HEK293 (cell line): Measurements from ENCODE around the gene SLC3A2.
A peak's percentile ranks its signal among the peaks of the same experiment; 100 is the strongest.

Experiments
- CTCF ChIA-PET: fragments of 350-600 bp; formaldehyde crosslinking; extraction: SDS; loops from one replicate; lab custom pipeline; 2021; ENCODE audit warnings: antibody characterized with exemption; lab: Yijun Ruan, JAX
- POLR2A ChIA-PET: fragments of 300-600 bp; formaldehyde crosslinking; extraction: SDS; loops from one replicate; lab custom pipeline; 2020; ENCODE audit warnings: antibody characterized with exemption, inconsistent platforms; lab: Yijun Ruan, JAX
- H3K27ac ChIP-seq: fragments of 200-500 bp; sonication (Bioruptor generic); 2 replicates; pipeline ENCODE4 v1.5.1; 2014; ENCODE audit warnings: low read depth, low read length, control low read depth, inconsistent platforms; ENCODE audit errors: extremely low read depth
- H3K36me3 ChIP-seq, 2 experiments: fragments of 200-500 bp in 1 of 2; sonication (Bioruptor generic) in 1 of 2; 1 replicate in 1 of 2; 2 replicates in 1 of 2; pipeline ENCODE4 v1.5.1; 2014 to 2017; ENCODE audit warnings: inconsistent platforms in 2 of 2, low read length in 2 of 2; ENCODE audit not compliant: control insufficient read depth in 2 of 2, insufficient read depth in 1 of 2
- H3K4me1 ChIP-seq: fragments of 200-500 bp; sonication (Bioruptor generic); 2 replicates; pipeline ENCODE4 v1.5.1; 2014; ENCODE audit warnings: mild to moderate bottlenecking, low read length, inconsistent platforms; ENCODE audit not compliant: control insufficient read depth, insufficient read depth
- H3K4me3 ChIP-seq: 2 replicates; pipeline ENCODE4 v1.5.1; 2011; ENCODE audit warnings: low read depth, mild to moderate bottlenecking, control low read depth, low read length, moderate library complexity
- H3K9me3 ChIP-seq: fragments of 200-500 bp; sonication (Bioruptor generic); 2 replicates; pipeline ENCODE4 v1.5.1; 2014; ENCODE audit warnings: low read depth, low read length, inconsistent platforms; ENCODE audit not compliant: control insufficient read depth, insufficient read depth
- IKZF3 ChIP-seq: fragments of 450-650 bp; IDR thresholded peaks from 2 replicates; pipeline ENCODE4 v1.5.0; 2018; ENCODE audit warnings: missing biosample characterization, mild to moderate bottlenecking, missing genetic modification characterization, moderate library complexity
- KLF16 ChIP-seq: fragments of 450-650 bp; formaldehyde crosslinking; IDR thresholded peaks from 2 replicates; pipeline ENCODE4 v1.5.1; 2017; ENCODE audit warnings: missing biosample characterization, missing genetic modification characterization
- ZFP41 ChIP-seq: fragments of 450-650 bp; formaldehyde crosslinking; IDR thresholded peaks from 2 replicates; pipeline ENCODE4 v1.5.1; 2016; ENCODE audit warnings: missing biosample characterization, missing genetic modification characterization, borderline replicate concordance
- ZNF341 ChIP-seq: fragments of 450-650 bp; formaldehyde crosslinking; IDR thresholded peaks from 2 replicates; pipeline ENCODE4; 2016; ENCODE audit warnings: low read depth, missing biosample characterization, missing genetic modification characterization
- ZNF394 ChIP-seq: fragments of 450-650 bp; formaldehyde crosslinking; IDR thresholded peaks from 2 replicates; pipeline ENCODE4 v1.5.1; 2016; ENCODE audit warnings: missing biosample characterization, missing genetic modification characterization, mild to moderate bottlenecking, moderate library complexity, borderline replicate concordance
- ZNF473 ChIP-seq: fragments of 450-650 bp; formaldehyde crosslinking; IDR thresholded peaks from 2 replicates; pipeline ENCODE4 v1.5.1; 2017; ENCODE audit warnings: missing biosample characterization, missing genetic modification characterization
- ZNF510 ChIP-seq: fragments of 450-650 bp; formaldehyde crosslinking; IDR thresholded peaks from 2 replicates; pipeline ENCODE4 v1.5.1; 2018; ENCODE audit warnings: mild to moderate bottlenecking, missing genetic modification characterization, missing biosample characterization; ENCODE audit not compliant: insufficient replicate concordance
- ZNF529 ChIP-seq: fragments of 450-650 bp; formaldehyde crosslinking; IDR thresholded peaks from 2 replicates; pipeline ENCODE4 v1.5.1; 2017; ENCODE audit warnings: missing genetic modification characterization, missing biosample characterization; ENCODE audit not compliant: insufficient replicate concordance
- ZNF626 ChIP-seq: fragments of 450-650 bp; sonication (Bioruptor Pico); formaldehyde crosslinking; IDR thresholded peaks from 2 replicates; pipeline ENCODE4 v1.5.1; 2018; ENCODE audit warnings: missing biosample characterization, missing genetic modification characterization, inconsistent platforms
- ZNF792 ChIP-seq: fragments of 450-650 bp; formaldehyde crosslinking; IDR thresholded peaks from 2 replicates; pipeline ENCODE4 v1.5.1; 2016; ENCODE audit warnings: missing biosample characterization, missing genetic modification characterization
- TF ChIP-seq, protein P1 (sequence below): fragments of 450-650 bp; formaldehyde crosslinking; IDR thresholded peaks from 2 replicates; pipeline ENCODE4 v1.5.1; 2016; ENCODE audit warnings: missing biosample characterization, missing genetic modification characterization, borderline replicate concordance
- TF ChIP-seq, protein P2 (sequence below): fragments of 450-650 bp; formaldehyde crosslinking; IDR thresholded peaks from 2 replicates; pipeline ENCODE4 v1.5.1; 2016; ENCODE audit warnings: missing biosample characterization, missing genetic modification characterization
- TF ChIP-seq, protein P3 (sequence below): fragments of 450-650 bp; formaldehyde crosslinking; IDR thresholded peaks from 2 replicates; pipeline ENCODE4 v1.5.1; 2016; ENCODE audit warnings: missing biosample characterization, missing genetic modification characterization
- TF ChIP-seq, protein P4 (sequence below): fragments of 450-650 bp; formaldehyde crosslinking; IDR thresholded peaks from 2 replicates; pipeline ENCODE4 v1.5.1; 2016; ENCODE audit warnings: missing biosample characterization, missing genetic modification characterization
- TF ChIP-seq, protein P5 (sequence below): fragments of 450-650 bp; formaldehyde crosslinking; IDR thresholded peaks from 2 replicates; pipeline ENCODE4 v1.5.1; 2016; ENCODE audit warnings: missing biosample characterization, missing genetic modification characterization
- TF ChIP-seq, protein P6 (sequence below): fragments of 450-650 bp; formaldehyde crosslinking; IDR thresholded peaks from 2 replicates; pipeline ENCODE4 v1.5.1; 2016; ENCODE audit warnings: missing biosample characterization, missing genetic modification characterization

The SLC3A2 gene

DNA sequence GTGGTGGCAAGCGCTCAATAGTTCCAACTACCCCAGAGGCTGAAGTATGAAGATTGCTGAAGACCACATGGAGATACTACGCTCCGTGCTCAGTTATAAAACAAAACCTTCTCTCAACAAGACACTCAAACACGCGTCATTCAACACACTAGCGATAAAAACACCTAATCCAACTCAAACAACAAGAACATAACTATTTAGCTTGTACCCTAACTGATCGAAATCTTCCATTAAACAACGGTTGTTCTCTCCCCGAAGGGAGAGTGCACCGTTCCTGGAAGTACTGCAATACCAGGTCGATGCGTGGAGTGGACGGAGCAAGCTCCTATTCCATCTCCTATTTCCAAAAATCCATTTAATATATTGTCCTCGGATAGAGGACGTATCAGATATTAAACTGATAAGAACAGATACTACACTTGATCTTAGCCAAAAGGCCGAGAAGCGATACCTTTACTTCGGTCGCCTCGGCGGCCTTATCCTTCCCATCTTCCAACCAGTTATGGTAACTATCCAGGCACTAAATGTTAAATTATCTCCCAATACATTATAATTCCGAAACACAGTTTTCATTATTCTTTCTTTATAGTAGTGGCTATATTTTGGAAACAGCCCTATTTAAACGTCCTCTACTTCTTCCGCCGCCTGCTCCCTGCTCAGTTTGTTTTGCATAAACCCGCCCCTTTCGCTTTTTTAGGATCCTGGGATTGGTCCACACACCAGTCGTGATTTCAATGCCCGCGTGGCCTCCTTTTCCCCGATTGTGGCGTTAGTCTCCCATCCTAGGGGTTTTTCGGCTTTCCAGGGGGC is 39.1 kb upstream of the SLC3A2 start (continued):
- TF ChIP-seq, protein P1, sequence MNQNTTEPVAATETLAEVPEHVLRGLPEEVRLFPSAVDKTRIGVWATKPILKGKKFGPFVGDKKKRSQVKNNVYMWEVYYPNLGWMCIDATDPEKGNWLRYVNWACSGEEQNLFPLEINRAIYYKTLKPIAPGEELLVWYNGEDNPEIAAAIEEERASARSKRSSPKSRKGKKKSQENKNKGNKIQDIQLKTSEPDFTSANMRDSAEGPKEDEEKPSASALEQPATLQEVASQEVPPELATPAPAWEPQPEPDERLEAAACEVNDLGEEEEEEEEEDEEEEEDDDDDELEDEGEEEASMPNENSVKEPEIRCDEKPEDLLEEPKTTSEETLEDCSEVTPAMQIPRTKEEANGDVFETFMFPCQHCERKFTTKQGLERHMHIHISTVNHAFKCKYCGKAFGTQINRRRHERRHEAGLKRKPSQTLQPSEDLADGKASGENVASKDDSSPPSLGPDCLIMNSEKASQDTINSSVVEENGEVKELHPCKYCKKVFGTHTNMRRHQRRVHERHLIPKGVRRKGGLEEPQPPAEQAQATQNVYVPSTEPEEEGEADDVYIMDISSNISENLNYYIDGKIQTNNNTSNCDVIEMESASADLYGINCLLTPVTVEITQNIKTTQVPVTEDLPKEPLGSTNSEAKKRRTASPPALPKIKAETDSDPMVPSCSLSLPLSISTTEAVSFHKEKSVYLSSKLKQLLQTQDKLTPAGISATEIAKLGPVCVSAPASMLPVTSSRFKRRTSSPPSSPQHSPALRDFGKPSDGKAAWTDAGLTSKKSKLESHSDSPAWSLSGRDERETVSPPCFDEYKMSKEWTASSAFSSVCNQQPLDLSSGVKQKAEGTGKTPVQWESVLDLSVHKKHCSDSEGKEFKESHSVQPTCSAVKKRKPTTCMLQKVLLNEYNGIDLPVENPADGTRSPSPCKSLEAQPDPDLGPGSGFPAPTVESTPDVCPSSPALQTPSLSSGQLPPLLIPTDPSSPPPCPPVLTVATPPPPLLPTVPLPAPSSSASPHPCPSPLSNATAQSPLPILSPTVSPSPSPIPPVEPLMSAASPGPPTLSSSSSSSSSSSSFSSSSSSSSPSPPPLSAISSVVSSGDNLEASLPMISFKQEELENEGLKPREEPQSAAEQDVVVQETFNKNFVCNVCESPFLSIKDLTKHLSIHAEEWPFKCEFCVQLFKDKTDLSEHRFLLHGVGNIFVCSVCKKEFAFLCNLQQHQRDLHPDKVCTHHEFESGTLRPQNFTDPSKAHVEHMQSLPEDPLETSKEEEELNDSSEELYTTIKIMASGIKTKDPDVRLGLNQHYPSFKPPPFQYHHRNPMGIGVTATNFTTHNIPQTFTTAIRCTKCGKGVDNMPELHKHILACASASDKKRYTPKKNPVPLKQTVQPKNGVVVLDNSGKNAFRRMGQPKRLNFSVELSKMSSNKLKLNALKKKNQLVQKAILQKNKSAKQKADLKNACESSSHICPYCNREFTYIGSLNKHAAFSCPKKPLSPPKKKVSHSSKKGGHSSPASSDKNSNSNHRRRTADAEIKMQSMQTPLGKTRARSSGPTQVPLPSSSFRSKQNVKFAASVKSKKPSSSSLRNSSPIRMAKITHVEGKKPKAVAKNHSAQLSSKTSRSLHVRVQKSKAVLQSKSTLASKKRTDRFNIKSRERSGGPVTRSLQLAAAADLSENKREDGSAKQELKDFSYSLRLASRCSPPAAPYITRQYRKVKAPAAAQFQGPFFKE (tag by site-specific recombination): no peak
- TF ChIP-seq, protein P2, sequence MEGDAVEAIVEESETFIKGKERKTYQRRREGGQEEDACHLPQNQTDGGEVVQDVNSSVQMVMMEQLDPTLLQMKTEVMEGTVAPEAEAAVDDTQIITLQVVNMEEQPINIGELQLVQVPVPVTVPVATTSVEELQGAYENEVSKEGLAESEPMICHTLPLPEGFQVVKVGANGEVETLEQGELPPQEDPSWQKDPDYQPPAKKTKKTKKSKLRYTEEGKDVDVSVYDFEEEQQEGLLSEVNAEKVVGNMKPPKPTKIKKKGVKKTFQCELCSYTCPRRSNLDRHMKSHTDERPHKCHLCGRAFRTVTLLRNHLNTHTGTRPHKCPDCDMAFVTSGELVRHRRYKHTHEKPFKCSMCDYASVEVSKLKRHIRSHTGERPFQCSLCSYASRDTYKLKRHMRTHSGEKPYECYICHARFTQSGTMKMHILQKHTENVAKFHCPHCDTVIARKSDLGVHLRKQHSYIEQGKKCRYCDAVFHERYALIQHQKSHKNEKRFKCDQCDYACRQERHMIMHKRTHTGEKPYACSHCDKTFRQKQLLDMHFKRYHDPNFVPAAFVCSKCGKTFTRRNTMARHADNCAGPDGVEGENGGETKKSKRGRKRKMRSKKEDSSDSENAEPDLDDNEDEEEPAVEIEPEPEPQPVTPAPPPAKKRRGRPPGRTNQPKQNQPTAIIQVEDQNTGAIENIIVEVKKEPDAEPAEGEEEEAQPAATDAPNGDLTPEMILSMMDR: 0 out of 2 replicates have a peak, but pooled peaks have one; percentile 37
- TF ChIP-seq, protein P3, sequence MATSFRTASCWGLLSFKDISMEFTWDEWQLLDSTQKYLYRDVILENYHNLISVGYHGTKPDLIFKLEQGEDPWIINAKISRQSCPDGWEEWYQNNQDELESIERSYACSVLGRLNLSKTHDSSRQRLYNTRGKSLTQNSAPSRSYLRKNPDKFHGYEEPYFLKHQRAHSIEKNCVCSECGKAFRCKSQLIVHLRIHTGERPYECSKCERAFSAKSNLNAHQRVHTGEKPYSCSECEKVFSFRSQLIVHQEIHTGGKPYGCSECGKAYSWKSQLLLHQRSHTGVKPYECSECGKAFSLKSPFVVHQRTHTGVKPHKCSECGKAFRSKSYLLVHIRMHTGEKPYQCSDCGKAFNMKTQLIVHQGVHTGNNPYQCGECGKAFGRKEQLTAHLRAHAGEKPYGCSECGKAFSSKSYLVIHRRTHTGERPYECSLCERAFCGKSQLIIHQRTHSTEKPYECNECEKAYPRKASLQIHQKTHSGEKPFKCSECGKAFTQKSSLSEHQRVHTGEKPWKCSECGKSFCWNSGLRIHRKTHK (tag by site-specific recombination): no peak
- peak; percentile 77 for TF ChIP-seq ZNF394 (tag by site-specific recombination)
- peak; percentile 75; the same call in 1 of the 2 replicates for TF ChIP-seq ZNF792
- TF ChIP-seq ZNF626: no peak
- TF ChIP-seq ZNF473 (tag by site-specific recombination): no peak
- no peak for TF ChIP-seq ZNF510
- TF ChIP-seq, protein P4, sequence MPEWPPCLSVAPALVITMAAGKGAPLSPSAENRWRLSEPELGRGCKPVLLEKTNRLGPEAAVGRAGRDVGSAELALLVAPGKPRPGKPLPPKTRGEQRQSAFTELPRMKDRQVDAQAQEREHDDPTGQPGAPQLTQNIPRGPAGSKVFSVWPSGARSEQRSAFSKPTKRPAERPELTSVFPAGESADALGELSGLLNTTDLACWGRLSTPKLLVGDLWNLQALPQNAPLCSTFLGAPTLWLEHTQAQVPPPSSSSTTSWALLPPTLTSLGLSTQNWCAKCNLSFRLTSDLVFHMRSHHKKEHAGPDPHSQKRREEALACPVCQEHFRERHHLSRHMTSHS (tag by site-specific recombination): 0 out of 2 replicates have a peak, but pooled peaks have one; percentile 34
- no peak for TF ChIP-seq ZNF529 (tag by site-specific recombination)
- TF ChIP-seq ZFP41 (tag by site-specific recombination): peak; percentile 98
- TF ChIP-seq KLF16 (tag by site-specific recombination): peak; percentile 96

DNA sequence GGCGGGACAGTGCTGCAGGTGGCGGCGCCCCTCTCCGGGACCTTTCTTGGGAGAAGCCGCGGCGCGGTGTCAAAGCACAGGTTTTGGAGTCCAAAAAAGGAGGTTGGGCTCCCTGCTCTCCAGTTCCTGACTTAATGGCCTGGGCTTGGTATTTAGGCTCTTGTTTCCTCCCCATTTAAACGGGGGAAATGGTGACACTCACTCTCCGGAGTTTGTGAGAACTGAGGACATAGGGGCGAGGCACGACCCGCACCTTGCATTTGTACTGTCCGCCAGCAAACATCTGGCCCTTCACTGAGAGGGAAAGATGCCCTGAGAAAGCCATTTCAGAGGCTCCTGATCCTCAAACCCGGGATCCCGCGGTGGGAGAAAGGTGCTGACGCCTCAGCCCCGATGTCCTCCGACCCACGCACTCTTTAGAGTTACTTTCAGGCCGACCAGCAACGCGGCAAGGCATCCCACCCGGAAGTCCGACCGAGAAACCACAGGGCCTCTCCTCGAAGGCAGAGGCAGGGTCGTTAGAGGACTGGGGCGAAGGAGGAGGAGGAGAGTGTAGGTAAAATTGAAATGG is 38.4 kb upstream of the SLC3A2 start:
- ChIA-PET CTCF (interaction anchor here (0.6 to 1.9 kb wide), 4 partner anchors 19 to 945 kb away, joined by 3 to 7 read pairs (median 4); no protein-coding TSS in a partner anchor), POLR2A (interaction anchor here (0.8 to 3.4 kb wide), 15 partner anchors 9 to 289 kb away, joined by 3 to 182 read pairs (median 16); partner anchors contain the start of genes EML3, LBHD1, NXF1 and SLC3A2)
- H3K9me3 ChIP-seq: no peaks in the 10 kb centered on the region
- peak overlapping the region; percentile 92 for H3K27ac ChIP-seq
- no peaks in the 10 kb centered on the region for H3K4me1 ChIP-seq
- peaks cover 0 to 5% of the 10 kb centered on the region in 2 experiments; a peak in 2 of 3 replicates for H3K36me3 ChIP-seq
- H3K4me3 ChIP-seq: peak overlapping the region; percentile 42
- TF ChIP-seq, protein P5, sequence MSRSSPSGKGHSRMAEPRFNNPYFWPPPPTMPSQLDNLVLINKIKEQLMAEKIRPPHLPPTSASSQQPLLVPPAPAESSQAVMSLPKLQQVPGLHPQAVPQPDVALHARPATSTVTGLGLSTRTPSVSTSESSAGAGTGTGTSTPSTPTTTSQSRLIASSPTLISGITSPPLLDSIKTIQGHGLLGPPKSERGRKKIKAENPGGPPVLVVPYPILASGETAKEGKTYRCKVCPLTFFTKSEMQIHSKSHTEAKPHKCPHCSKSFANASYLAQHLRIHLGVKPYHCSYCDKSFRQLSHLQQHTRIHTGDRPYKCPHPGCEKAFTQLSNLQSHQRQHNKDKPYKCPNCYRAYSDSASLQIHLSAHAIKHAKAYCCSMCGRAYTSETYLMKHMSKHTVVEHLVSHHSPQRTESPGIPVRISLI (tag by site-specific recombination): no peak
- TF ChIP-seq IKZF3 (tag by site-specific recombination) (peak; percentile 10; the same call in 1 of the 2 replicates), ZNF341 (tag by site-specific recombination) (0 out of 2 replicates have a peak, but pooled peaks have one; percentile 20)
- TF ChIP-seq, protein P6, sequence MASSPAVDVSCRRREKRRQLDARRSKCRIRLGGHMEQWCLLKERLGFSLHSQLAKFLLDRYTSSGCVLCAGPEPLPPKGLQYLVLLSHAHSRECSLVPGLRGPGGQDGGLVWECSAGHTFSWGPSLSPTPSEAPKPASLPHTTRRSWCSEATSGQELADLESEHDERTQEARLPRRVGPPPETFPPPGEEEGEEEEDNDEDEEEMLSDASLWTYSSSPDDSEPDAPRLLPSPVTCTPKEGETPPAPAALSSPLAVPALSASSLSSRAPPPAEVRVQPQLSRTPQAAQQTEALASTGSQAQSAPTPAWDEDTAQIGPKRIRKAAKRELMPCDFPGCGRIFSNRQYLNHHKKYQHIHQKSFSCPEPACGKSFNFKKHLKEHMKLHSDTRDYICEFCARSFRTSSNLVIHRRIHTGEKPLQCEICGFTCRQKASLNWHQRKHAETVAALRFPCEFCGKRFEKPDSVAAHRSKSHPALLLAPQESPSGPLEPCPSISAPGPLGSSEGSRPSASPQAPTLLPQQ (tag by site-specific recombination): 0 out of 2 replicates have a peak, but pooled peaks have one; percentile 15
